HuH-7 (cell line): ENCODE results near the gene ADGRG7.
"Not testable (repeated sequence)": the region's sequence is repeated elsewhere in the genome, so short reads cannot be mapped to it uniquely, and the experiment has no call there.

Experiments
- DNase-seq: peaks from one replicate; pipeline ENCODE4 v3.0.0; 2011; ENCODE audit warnings: low spot score

The ADGRG7 gene

GRCh38 chr3:100645913-100646312, 36.5 kb downstream of the ADGRG7 start:
- DNase-seq = no peak

GRCh38 chr3:100647171-100647570, 37.8 kb downstream of the ADGRG7 start:
- DNase-seq = no peak

- no peak for DNase-seq
Measured at GRCh38 chr3:100647657-100648056, 38.3 kb downstream of the ADGRG7 start.

GRCh38 chr3:100650651-100651619, 41.5 kb downstream of the ADGRG7 start:
- DNase-seq = no peak

- DNase-seq = no peak
Measured at GRCh38 chr3:100653604-100654294, 44.3 kb downstream of the ADGRG7 start.

GRCh38 chr3:100656945-100657344, 47.5 kb downstream of the ADGRG7 start:
- no peak for DNase-seq

GRCh38 chr3:100661294-100661693, 51.9 kb downstream of the ADGRG7 start:
- DNase-seq = not testable (repeated sequence)

- DNase-seq = no peak
Measured at GRCh38 chr3:100662113-100662823, 52.9 kb downstream of the ADGRG7 start.

- no peak for DNase-seq
Measured at GRCh38 chr3:100665230-100665629, 55.8 kb downstream of the ADGRG7 start.

GRCh38 chr3:100666699-100667098, 57.3 kb downstream of the ADGRG7 start:
- DNase-seq = not testable (repeated sequence)

GRCh38 chr3:100667316-100667715, 57.9 kb downstream of the ADGRG7 start:
- not testable (repeated sequence) for DNase-seq

- DNase-seq = not testable (repeated sequence)
Measured at GRCh38 chr3:100670995-100671394, 61.6 kb downstream of the ADGRG7 start.

- no peak for DNase-seq
Measured at GRCh38 chr3:100681496-100681895, 72.1 kb downstream of the ADGRG7 start.

- DNase-seq = no peak
Measured at GRCh38 chr3:100682056-100682853, 72.9 kb downstream of the ADGRG7 start.

GRCh38 chr3:100682854-100683760, 73.7 kb downstream of the ADGRG7 start:
- no peak for DNase-seq

- no peak for DNase-seq
Measured at GRCh38 chr3:100693225-100693624, 83.8 kb downstream of the ADGRG7 start.

- no peak for DNase-seq
Measured at GRCh38 chr3:100695696-100696095, 86.3 kb downstream of the ADGRG7 start.

GRCh38 chr3:100696161-100696560, 86.8 kb downstream of the ADGRG7 start:
- DNase-seq = no peak

GRCh38 chr3:100697172-100697571, 87.8 kb downstream of the ADGRG7 start:
- DNase-seq = no peak

GRCh38 chr3:100697723-100698285, 88.4 kb downstream of the ADGRG7 start:
- DNase-seq = no peak
